Aorta (tissue), 5 donors: Measurements from ENCODE around the gene PON2. TPM values are rescaled to one million over a fixed set of nuclear protein-coding genes. Genes with fewer than 3 reads are reported as not detected.

Experiments
- ATAC-seq: fragments of 200-7000 bp; cut with Tn5 transposase; one replicate; pipeline ENCODE4 v1.9.1; 2022; ENCODE audit warnings: moderate library complexity; ENCODE audit not compliant: low FRiP score
- DNase-seq, 2 donors: peaks; one replicate each; pipeline ENCODE4 v3.0.0-alpha.2; 2020
- H3K27ac ChIP-seq, 2 donors: one replicate each; pipeline ENCODE4 v1.5.1; 2013; ENCODE audit warnings: low read length in 2 of 2, mild to moderate bottlenecking in 2 of 2, moderate library complexity in 2 of 2, control low read depth in 1 of 2, inconsistent platforms in 1 of 2, low read depth in 1 of 2
- H3K27me3 ChIP-seq, 2 donors: one replicate each; pipeline ENCODE4 v1.6.1; 2013; ENCODE audit warnings: control low read depth in 1 of 2, low read length in 1 of 2, mild to moderate bottlenecking in 1 of 2, moderate library complexity in 1 of 2; ENCODE audit not compliant: insufficient read depth in 2 of 2, control insufficient read depth in 1 of 2
- H3K36me3 ChIP-seq, 2 donors: one replicate each; pipeline ENCODE4 v1.6.1; 2013; ENCODE audit warnings: control low read depth in 1 of 2, low read length in 1 of 2, mild to moderate bottlenecking in 1 of 2; ENCODE audit not compliant: insufficient read depth in 2 of 2, control insufficient read depth in 1 of 2
- H3K4me1 ChIP-seq, 2 donors: one replicate each; pipeline ENCODE4 v1.6.1; 2013; ENCODE audit warnings: low read length in 2 of 2, control low read depth in 1 of 2, mild to moderate bottlenecking in 1 of 2, moderate library complexity in 1 of 2; ENCODE audit not compliant: insufficient read depth in 2 of 2, control insufficient read depth in 1 of 2
- H3K4me3 ChIP-seq, 2 donors: one replicate each; pipeline ENCODE4 v1.5.1; 2013; ENCODE audit warnings: low read length in 2 of 2, control low read depth in 1 of 2, mild to moderate bottlenecking in 1 of 2
- H3K9me3 ChIP-seq: one replicate; pipeline ENCODE4 v1.6.1; 2013; ENCODE audit warnings: mild to moderate bottlenecking, low read length; ENCODE audit not compliant: control insufficient read depth
- WGBS, 2 donors: extraction: QIAGEN DNeasy Blood & Tissue Kit; methylation state at CpG; one replicate each; pipeline ENCODE4 v1.1.7; 2013; 5-methylcytosine and 5-hydroxymethylcytosine counted together
- intact Hi-C, 2 donors: fragments of 100-400 bp; cut with DNase I; formaldehyde crosslinking; loops; one replicate each; pipeline versions ENCODE4 v1.14.2 to v1.15.0; 2022
- polyA plus RNA-seq, 2 donors: library from polyadenylated mRNA; stranded (reverse); fragments of 200-250 nt; gene quantifications; one replicate each; pipeline ENCODE4 v1.2.3, GENCODE V29; 2013
- total RNA-seq, 2 donors: library from RNA; stranded (reverse); fragmentation: NEBNext Ultra II Directional; extraction: Animal tissue kit (Norgen Biotek cat#: 25700); gene quantifications; one replicate each; pipeline ENCODE4 v1.2.1, GENCODE V29; 2021
- donor health status: healthy with polysubstance abuse.
- donor health status: Bipolar disorder and iron deficiency.
- donor health status: DM: no; HTN: no; CAD: no.
- donor health status: DM: no; HTN: no; CAD: no.
- donor health status: DM: yes; HTN: yes; CAD: no.

PON2 gene
- total and polyA plus RNA-seq, 4 donors = 27.9 to 60.3 (median 51.8) TPM

- WGBS, 2 donors = 42 to 50% methylated on average over 2 of the region's 2 CpGs
- Histone ChIP-seq H3K27ac (no peak overlapping the region), H3K4me3 (no peak overlapping the region), H3K36me3 (no peaks in the 10 kb centered on the region), H3K4me1 (no peaks in the 10 kb centered on the region), H3K9me3 (no peaks in the 10 kb centered on the region), H3K27me3 (no peaks in the 10 kb centered on the region)
- ATAC-seq (no peak), DNase-seq (no peak)
- intact Hi-C loops = no loop called here
Measured at GRCh38 chr7:95454438-95455045, 19.7 kb upstream of the PON2 start.

- no peak for DNase-seq
- H3K4me1 ChIP-seq = no peaks in the 10 kb centered on the region
- H3K4me3 ChIP-seq = no peak overlapping the region
- 93 to 96% methylated on average over 3 of the region's 3 CpGs for WGBS, 2 donors
- H3K27me3 ChIP-seq = no peaks in the 10 kb centered on the region
- intact Hi-C loops = no loop called here
- no peak overlapping the region for H3K27ac ChIP-seq
- ATAC-seq = no peak
- H3K9me3 ChIP-seq = no peaks in the 10 kb centered on the region
- no peaks in the 10 kb centered on the region for H3K36me3 ChIP-seq
Measured at GRCh38 chr7:95446618-95447017, 11.8 kb upstream of the PON2 start.

- no peak overlapping the region for H3K27ac ChIP-seq
- 50 to 61% methylated on average over 2 of the region's 2 CpGs for WGBS, 2 donors
- no peaks in the 10 kb centered on the region for H3K27me3 ChIP-seq
- no peaks in the 10 kb centered on the region for H3K36me3 ChIP-seq
- DNase-seq = no peak
- no peaks in the 10 kb centered on the region for H3K4me1 ChIP-seq
- intact Hi-C loops = no loop called here
- ATAC-seq = no peak
- no peaks in the 10 kb centered on the region for H3K9me3 ChIP-seq
- no peak overlapping the region for H3K4me3 ChIP-seq
Measured at GRCh38 chr7:95444796-95445195, 10.0 kb upstream of the PON2 start.

GRCh38 chr7:95441042-95441823, 6.4 kb upstream of the PON2 start:
- ATAC-seq (no peak), DNase-seq (no peak)
- Histone ChIP-seq H3K27me3 (no peaks in the 10 kb centered on the region), H3K9me3 (no peaks in the 10 kb centered on the region), H3K36me3 (no peaks in the 10 kb centered on the region), H3K27ac (no peak overlapping the region), H3K4me3 (no peak overlapping the region), H3K4me1 (no peaks in the 10 kb centered on the region)
- intact Hi-C loops = no loop called here
- 80 to 91% methylated on average over 7 of the region's 7 CpGs for WGBS, 2 donors

- H3K36me3 ChIP-seq = no peaks in the 10 kb centered on the region
- no peaks in the 10 kb centered on the region for H3K4me1 ChIP-seq
- intact Hi-C loops = no loop called here
- DNase-seq = no peak
- no peaks in the 10 kb centered on the region for H3K27me3 ChIP-seq
- WGBS, 2 donors = 93% methylated on average over 3 of the region's 3 CpGs
- no peaks in the 10 kb centered on the region for H3K9me3 ChIP-seq
- ATAC-seq = no peak
- H3K27ac ChIP-seq = no peak overlapping the region
- no peak overlapping the region for H3K4me3 ChIP-seq
Measured at GRCh38 chr7:95440394-95441038, 5.7 kb upstream of the PON2 start.

GRCh38 chr7:95436407-95436806, 1.6 kb upstream of the PON2 start:
- no peaks in the 10 kb centered on the region for H3K27me3 ChIP-seq
- intact Hi-C loops = no loop called here

GRCh38 chr7:95435422-95435780, 573 bp upstream of the PON2 start:
- H3K27ac ChIP-seq = peak overlapping the region; percentile 45 to 77
- peak overlapping the region; percentile 57 to 91 for H3K4me3 ChIP-seq
- H3K36me3 ChIP-seq = no peaks in the 10 kb centered on the region
- WGBS, 2 donors = 20 to 32% methylated on average over 9 of the region's 9 CpGs
- H3K9me3 ChIP-seq = no peaks in the 10 kb centered on the region
- no peaks in the 10 kb centered on the region for H3K4me1 ChIP-seq
- no peaks in the 10 kb centered on the region for H3K27me3 ChIP-seq
- peak; percentile 48 for ATAC-seq
- DNase-seq = no peak
- intact Hi-C loops = no loop called here

More at GRCh38 chr7:95436407-95436806, 1.6 kb upstream of the PON2 start:
- Histone ChIP-seq H3K4me1 (no peaks in the 10 kb centered on the region), H3K4me3 (no peak overlapping the region), H3K27ac (no peak overlapping the region), H3K36me3 (no peaks in the 10 kb centered on the region), H3K9me3 (no peaks in the 10 kb centered on the region)
- DNase-seq (no peak), ATAC-seq (no peak)
- 88 to 90% methylated on average over 4 of the region's 4 CpGs for WGBS, 2 donors

- H3K27ac ChIP-seq = peak overlapping the region in 1 of 2 donors; percentile 77
- no peaks in the 10 kb centered on the region for H3K27me3 ChIP-seq
- ATAC-seq (no peak), DNase-seq (no peak)
- no peaks in the 10 kb centered on the region for H3K4me1 ChIP-seq
- H3K36me3 ChIP-seq = no peaks in the 10 kb centered on the region
- 51 to 54% methylated on average over 6 of the region's 6 CpGs for WGBS, 2 donors
- intact Hi-C loops = no loop called here
- no peaks in the 10 kb centered on the region for H3K9me3 ChIP-seq
- H3K4me3 ChIP-seq = peak overlapping the region; percentile 57 to 91
Measured at GRCh38 chr7:95433952-95434556, 774 bp downstream of the PON2 start.
